ENCODE measurements around the gene ZBTB38.

DNA sequence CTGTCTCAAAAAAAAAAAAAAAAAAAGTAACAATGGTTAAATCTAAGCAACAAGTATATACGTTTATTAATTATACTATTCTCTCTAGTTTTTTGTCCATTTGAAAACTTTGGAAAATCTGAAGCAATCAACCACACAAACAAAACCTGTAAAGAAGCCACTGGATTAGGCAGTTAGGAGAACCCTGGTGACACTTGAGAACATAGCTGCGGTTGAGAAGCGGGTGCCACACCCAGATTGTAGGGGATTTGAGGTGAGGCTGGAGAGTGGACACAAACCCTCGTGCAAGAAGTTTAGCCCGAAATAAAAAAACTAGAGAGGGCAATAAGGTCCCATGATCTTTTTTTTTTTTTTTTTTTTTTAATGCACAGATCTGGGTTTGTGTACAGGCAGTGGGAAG, 25.9 kb upstream of the ZBTB38 start:
- TF ChIP-seq, protein P1, sequence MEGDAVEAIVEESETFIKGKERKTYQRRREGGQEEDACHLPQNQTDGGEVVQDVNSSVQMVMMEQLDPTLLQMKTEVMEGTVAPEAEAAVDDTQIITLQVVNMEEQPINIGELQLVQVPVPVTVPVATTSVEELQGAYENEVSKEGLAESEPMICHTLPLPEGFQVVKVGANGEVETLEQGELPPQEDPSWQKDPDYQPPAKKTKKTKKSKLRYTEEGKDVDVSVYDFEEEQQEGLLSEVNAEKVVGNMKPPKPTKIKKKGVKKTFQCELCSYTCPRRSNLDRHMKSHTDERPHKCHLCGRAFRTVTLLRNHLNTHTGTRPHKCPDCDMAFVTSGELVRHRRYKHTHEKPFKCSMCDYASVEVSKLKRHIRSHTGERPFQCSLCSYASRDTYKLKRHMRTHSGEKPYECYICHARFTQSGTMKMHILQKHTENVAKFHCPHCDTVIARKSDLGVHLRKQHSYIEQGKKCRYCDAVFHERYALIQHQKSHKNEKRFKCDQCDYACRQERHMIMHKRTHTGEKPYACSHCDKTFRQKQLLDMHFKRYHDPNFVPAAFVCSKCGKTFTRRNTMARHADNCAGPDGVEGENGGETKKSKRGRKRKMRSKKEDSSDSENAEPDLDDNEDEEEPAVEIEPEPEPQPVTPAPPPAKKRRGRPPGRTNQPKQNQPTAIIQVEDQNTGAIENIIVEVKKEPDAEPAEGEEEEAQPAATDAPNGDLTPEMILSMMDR (IDR thresholded peaks at IDR 0.05; ENCODE audit: borderline replicate concordance, extremely low read depth, low read length, poor library complexity, severe bottlenecking), result no peak
- no peak for TF ChIP-seq EZH2 (IDR thresholded peaks at IDR 0.05; ENCODE audit: borderline replicate concordance, low read depth, low read length, severe bottlenecking)
